ENCODE measurements around the gene ACSL1.

DNA sequence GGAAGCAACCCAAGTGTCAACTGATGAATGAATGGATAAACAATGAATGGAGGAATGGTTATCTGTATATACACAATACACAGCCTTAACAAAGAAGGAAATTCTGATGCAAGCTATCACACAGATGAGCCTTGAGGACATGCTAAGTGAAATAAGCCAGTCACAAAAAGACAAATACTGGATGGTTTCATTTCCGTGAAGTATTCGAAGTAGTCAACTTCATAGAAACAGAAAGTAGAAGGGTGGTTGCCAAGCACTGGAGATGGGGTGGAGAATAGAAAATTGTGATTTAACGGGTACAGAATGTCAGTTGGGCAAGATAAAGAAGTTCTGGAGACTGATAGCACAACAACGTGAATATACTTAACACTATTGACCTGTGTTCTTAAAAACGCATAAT lies 120.1 kb downstream of the ACSL1 start:
- TF ChIP-seq, protein P1, sequence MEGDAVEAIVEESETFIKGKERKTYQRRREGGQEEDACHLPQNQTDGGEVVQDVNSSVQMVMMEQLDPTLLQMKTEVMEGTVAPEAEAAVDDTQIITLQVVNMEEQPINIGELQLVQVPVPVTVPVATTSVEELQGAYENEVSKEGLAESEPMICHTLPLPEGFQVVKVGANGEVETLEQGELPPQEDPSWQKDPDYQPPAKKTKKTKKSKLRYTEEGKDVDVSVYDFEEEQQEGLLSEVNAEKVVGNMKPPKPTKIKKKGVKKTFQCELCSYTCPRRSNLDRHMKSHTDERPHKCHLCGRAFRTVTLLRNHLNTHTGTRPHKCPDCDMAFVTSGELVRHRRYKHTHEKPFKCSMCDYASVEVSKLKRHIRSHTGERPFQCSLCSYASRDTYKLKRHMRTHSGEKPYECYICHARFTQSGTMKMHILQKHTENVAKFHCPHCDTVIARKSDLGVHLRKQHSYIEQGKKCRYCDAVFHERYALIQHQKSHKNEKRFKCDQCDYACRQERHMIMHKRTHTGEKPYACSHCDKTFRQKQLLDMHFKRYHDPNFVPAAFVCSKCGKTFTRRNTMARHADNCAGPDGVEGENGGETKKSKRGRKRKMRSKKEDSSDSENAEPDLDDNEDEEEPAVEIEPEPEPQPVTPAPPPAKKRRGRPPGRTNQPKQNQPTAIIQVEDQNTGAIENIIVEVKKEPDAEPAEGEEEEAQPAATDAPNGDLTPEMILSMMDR (conservative IDR thresholded peaks at IDR 0.05; ENCODE audit: low read length) = no peak
- TF ChIP-seq EZH2phosphoT487 (IDR thresholded peaks at IDR 0.05; ENCODE audit: borderline replicate concordance, low read depth, low read length) = no peak

All from OCI-LY7 (cell line).